IMR-90 (cell line): ENCODE results near the gene JAK1.

Source experiments
- CEBPB ChIP-seq: IDR thresholded peaks from 2 replicates; pipeline ENCODE4 v1.6.1; 2012; ENCODE audit warnings: low read depth, low read length, improper control_type of control experiment
- CHD1 ChIP-seq: IDR thresholded peaks from 2 replicates; pipeline ENCODE4 v1.6.1; 2012; ENCODE audit warnings: low read depth, low read length, improper control_type of control experiment
- POLR2A ChIP-seq: IDR thresholded peaks from 2 replicates; pipeline ENCODE4 v1.6.1; 2012; ENCODE audit warnings: mild to moderate bottlenecking, low read depth, low read length
- RFX5 ChIP-seq: IDR thresholded peaks from 2 replicates; pipeline ENCODE4 v1.8.0; 2012; ENCODE audit warnings: low read depth, mild to moderate bottlenecking, low read length, moderate library complexity
- TF ChIP-seq, protein P1 (sequence below): conservative IDR thresholded peaks from 2 replicates; pipeline ENCODE4 v1.5.1; 2012; ENCODE audit warnings: mild to moderate bottlenecking, low read depth, low read length, improper control_type of control experiment

DNA sequence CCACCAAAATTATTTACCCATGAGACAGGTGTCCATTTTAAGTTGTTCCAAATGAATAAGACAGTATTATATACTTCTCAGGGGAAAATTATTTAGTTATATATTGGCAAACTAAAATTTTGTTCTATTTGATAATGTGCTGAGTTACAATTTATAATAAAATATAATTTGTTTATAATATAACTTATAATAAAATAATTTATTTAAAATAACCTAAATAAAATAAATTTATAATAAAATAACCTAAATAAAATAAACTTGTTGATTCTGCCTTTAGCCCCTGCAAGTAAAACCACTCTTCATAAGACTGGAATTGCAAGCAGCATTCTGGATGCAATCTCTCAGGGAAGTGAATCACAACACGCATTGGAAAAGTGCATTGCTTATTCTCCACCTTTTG is 151.9 kb downstream of the JAK1 start:
- TF ChIP-seq CEBPB (no peak), POLR2A (no peak), CHD1 (no peak), RFX5 (no peak)
- TF ChIP-seq, protein P1, sequence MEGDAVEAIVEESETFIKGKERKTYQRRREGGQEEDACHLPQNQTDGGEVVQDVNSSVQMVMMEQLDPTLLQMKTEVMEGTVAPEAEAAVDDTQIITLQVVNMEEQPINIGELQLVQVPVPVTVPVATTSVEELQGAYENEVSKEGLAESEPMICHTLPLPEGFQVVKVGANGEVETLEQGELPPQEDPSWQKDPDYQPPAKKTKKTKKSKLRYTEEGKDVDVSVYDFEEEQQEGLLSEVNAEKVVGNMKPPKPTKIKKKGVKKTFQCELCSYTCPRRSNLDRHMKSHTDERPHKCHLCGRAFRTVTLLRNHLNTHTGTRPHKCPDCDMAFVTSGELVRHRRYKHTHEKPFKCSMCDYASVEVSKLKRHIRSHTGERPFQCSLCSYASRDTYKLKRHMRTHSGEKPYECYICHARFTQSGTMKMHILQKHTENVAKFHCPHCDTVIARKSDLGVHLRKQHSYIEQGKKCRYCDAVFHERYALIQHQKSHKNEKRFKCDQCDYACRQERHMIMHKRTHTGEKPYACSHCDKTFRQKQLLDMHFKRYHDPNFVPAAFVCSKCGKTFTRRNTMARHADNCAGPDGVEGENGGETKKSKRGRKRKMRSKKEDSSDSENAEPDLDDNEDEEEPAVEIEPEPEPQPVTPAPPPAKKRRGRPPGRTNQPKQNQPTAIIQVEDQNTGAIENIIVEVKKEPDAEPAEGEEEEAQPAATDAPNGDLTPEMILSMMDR, result no peak
